Esophagus muscularis mucosa (tissue), 4 donors: Measurements from ENCODE around the gene COG3. TPM values are rescaled to one million over a fixed set of nuclear protein-coding genes. Genes with fewer than 3 reads are reported as not detected.

Experiments
- DNase-seq: peaks from one replicate; pipeline ENCODE4 v3.0.0-alpha.2; 2017; ENCODE audit errors: extremely low spot score
- H3K27ac ChIP-seq, 4 donors: fragments of 200-600 bp; sonication (generic); replicated peaks in 1 of 4; 1 replicate in 3 of 4; 2 replicates in 1 of 4; pipeline ENCODE4 v1.5.1; 2016 to 2019; ENCODE audit warnings: mild to moderate bottlenecking in 1 of 4
- H3K27me3 ChIP-seq, 4 donors: fragments of 200-600 bp; sonication (generic); one replicate each; pipeline versions ENCODE4 v1.5.1 to v1.6.0; 2016 to 2019
- H3K36me3 ChIP-seq, 4 donors: fragments of 200-600 bp; sonication (generic); one replicate each; pipeline ENCODE4 v1.5.1; 2016 to 2019
- H3K4me1 ChIP-seq, 4 donors: fragments of 200-600 bp; sonication (generic); one replicate each; pipeline ENCODE4 v1.5.1; 2016 to 2019
- H3K4me3 ChIP-seq, 4 donors: fragments of 200-600 bp; sonication (generic); 1 replicate in 2 of 4; 2 replicates in 2 of 4; pipeline ENCODE4 v1.5.1; 2016 to 2019; ENCODE audit warnings: mild to moderate bottlenecking in 4 of 4, moderate library complexity in 1 of 4
- H3K9me3 ChIP-seq, 4 donors: fragments of 200-600 bp; sonication (generic); 1 replicate in 3 of 4; 2 replicates in 1 of 4; pipeline ENCODE4 v1.5.1; 2016 to 2019
- EP300 ChIP-seq: sonication (generic); formaldehyde crosslinking; IDR thresholded peaks from one replicate; pipeline ENCODE4 v1.6.1; 2017; ENCODE audit warnings: antibody characterized with exemption
- POLR2A ChIP-seq: fragments of 450-650 bp; IDR thresholded peaks from one replicate; pipeline ENCODE4 v1.6.1; 2017; ENCODE audit warnings: antibody characterized with exemption, moderate library complexity, mild to moderate bottlenecking, low read depth
- POLR2AphosphoS5 ChIP-seq, 2 donors: sonication (generic); formaldehyde crosslinking; IDR thresholded peaks; one replicate each; pipeline ENCODE4 v1.6.1; 2017; ENCODE audit warnings: antibody characterized with exemption in 2 of 2
- WGBS: methylation state at CpG from one replicate; pipeline ENCODE4 v1.1.5; 2018; 5-methylcytosine and 5-hydroxymethylcytosine counted together
- intact Hi-C: fragments of 100-400 bp; cut with DNase I; formaldehyde crosslinking; loops from one replicate; pipeline ENCODE4 v1.15.1; 2023
- total RNA-seq, 4 donors: library from RNA; depleted of rRNA; stranded (reverse); fragments of >200 nt; gene quantifications; one replicate each; pipeline versions ENCODE4 v1.1.0 to v1.2.1, GENCODE V29; 2016
- TF ChIP-seq, protein P1 (sequence below), 3 experiments: fragments of 200-600 bp in 2 of 3; fragments of 450-650 bp in 1 of 3; sonication (generic) in 2 of 3; IDR thresholded peaks; one replicate each; pipeline ENCODE4 v1.5.1; 2017 to 2019; ENCODE audit warnings: antibody characterized with exemption in 3 of 3, mild to moderate bottlenecking in 2 of 3, moderate library complexity in 1 of 3

COG3 gene
- total RNA-seq, 4 donors from 2014 or later, result 17.7 to 28.2 (median 21.3) TPM

DNA sequence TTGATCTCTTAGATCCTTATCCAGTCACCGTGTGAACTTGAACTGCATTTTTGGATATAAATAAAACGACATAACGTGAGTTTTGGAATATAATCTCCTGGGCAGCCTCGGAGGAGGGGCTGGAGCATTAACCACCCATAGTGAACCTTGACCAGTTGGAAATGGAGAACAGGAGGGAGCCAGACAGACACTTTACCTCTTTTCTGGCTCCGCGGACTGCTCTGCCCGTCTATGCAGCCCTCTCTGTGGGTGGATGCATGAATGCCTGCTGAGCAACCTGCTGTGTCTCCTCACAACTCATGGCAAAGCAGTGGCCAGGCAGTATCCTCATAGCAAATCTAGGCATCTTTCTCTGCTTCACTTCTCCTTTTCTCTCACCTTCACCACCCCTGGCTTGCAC lies 10.5 kb upstream of the COG3 start:
- Histone ChIP-seq H3K27me3 (peaks cover 0 to 2% (median 0%) of the 10 kb centered on the region in 4 donors), H3K9me3 (no peaks in the 10 kb centered on the region), H3K27ac (no peak overlapping the region), H3K4me3 (no peak overlapping the region), H3K4me1 (no peaks in the 10 kb centered on the region), H3K36me3 (no peaks in the 10 kb centered on the region)
- intact Hi-C loops, result no loop called here
- no peak for TF ChIP-seq POLR2AphosphoS5 (IDR thresholded peaks at IDR 0.05)
- TF ChIP-seq POLR2A, result no peak
- TF ChIP-seq EP300, result no peak
- TF ChIP-seq, protein P1, sequence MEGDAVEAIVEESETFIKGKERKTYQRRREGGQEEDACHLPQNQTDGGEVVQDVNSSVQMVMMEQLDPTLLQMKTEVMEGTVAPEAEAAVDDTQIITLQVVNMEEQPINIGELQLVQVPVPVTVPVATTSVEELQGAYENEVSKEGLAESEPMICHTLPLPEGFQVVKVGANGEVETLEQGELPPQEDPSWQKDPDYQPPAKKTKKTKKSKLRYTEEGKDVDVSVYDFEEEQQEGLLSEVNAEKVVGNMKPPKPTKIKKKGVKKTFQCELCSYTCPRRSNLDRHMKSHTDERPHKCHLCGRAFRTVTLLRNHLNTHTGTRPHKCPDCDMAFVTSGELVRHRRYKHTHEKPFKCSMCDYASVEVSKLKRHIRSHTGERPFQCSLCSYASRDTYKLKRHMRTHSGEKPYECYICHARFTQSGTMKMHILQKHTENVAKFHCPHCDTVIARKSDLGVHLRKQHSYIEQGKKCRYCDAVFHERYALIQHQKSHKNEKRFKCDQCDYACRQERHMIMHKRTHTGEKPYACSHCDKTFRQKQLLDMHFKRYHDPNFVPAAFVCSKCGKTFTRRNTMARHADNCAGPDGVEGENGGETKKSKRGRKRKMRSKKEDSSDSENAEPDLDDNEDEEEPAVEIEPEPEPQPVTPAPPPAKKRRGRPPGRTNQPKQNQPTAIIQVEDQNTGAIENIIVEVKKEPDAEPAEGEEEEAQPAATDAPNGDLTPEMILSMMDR (IDR thresholded peaks at IDR 0.05), result no peak
- no peak for DNase-seq
- 69% methylated on average over 7 of the region's 7 CpGs for WGBS

DNA sequence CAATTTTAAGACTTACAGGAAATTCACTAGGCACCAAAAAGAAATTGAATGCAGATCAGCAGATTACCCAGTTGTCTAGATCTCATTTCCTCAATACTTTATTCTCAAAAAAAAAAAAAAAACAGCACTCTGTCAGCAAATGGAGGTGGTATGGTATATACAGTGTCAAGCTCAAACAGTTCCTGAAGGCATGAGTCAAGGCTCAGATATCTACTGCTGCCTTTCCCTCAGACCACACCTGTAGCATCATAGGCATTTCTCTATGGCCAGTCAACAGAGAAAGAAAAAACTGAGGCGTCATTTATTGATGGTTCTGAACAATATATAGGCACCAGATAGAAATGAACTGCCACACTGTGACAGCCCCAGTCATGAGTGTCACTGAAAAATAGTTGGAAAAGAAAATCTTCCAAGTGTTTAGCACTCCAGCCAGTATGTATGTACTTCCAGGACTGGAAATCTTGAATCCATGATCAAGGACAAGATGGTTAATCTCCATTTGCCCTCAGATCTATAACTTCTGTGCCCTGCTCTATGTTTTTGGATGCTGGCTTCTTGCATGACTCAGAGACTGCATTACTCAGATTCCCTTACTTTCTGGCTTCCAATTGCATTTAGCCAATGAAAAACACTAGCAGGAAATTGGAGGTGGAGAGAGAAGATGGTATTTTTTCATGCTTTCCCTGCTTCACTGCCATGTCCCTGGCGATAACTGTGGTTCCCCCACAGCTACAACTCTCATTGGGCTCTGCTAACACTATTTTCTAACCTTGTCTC lies 8.4 kb upstream of the COG3 start:
- Histone ChIP-seq H3K27me3 (peaks cover 0 to 4% (median 0%) of the 10 kb centered on the region in 4 donors), H3K4me3 (no peak overlapping the region), H3K27ac (no peak overlapping the region), H3K4me1 (no peaks in the 10 kb centered on the region), H3K9me3 (no peaks in the 10 kb centered on the region), H3K36me3 (no peaks in the 10 kb centered on the region)
- DNase-seq, result no peak
- 82% methylated on average over 2 of the region's 2 CpGs for WGBS
- intact Hi-C loops, result no loop called here
- TF ChIP-seq EP300 (no peak), POLR2AphosphoS5 (IDR thresholded peaks at IDR 0.05) (no peak), POLR2A (no peak)
- TF ChIP-seq, protein P1 (IDR thresholded peaks at IDR 0.05), result no peak

DNA sequence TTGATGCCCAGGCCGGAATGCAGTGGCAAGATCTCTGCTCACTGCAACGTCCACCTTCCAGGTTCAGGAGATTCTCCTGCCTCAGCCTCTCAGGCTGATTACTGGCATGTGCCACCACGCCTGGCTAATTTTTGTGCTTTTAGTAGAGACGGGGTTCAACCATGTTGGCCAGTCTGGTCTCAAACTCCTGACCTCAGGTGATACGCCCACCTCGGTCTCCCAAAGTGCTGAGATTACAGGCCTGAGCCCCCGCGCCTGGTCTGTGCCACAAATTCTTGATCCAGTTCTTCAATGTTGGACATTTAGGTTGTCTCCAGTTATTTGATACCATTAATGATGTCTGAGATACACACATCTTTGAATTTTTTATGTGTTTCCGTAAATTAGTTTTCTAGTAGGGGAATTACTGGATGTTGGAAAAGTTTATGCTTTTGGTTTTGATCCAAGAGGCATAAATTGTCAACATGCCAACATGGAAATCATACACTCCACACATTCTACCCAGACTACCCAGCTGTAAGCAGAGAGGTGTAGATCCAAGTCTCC lies 525 bp upstream of the COG3 start:
- Histone ChIP-seq H3K27ac (peak overlapping the region; percentile 86 to 96 (median 90)), H3K9me3 (no peaks in the 10 kb centered on the region), H3K27me3 (peaks cover 0 to 2% (median 0%) of the 10 kb centered on the region in 4 donors), H3K4me1 (peaks cover 22 to 44% (median 38%) of the 10 kb centered on the region in 4 donors), H3K4me3 (peak overlapping the region; percentile 70 to 89 (median 80)), H3K36me3 (no peaks in the 10 kb centered on the region)
- TF ChIP-seq EP300 (no peak), POLR2AphosphoS5 (IDR thresholded peaks at IDR 0.05) (no peak), POLR2A (no peak)
- TF ChIP-seq, protein P1 (IDR thresholded peaks at IDR 0.05), result no peak
- intact Hi-C loops, result loop anchor here (2.0 kb wide), 1 partner anchor 45 kb away; the partner anchor contains the start of gene SLC25A30
- WGBS, result 85% methylated on average over 9 of the region's 9 CpGs
- DNase-seq, result no peak

DNA sequence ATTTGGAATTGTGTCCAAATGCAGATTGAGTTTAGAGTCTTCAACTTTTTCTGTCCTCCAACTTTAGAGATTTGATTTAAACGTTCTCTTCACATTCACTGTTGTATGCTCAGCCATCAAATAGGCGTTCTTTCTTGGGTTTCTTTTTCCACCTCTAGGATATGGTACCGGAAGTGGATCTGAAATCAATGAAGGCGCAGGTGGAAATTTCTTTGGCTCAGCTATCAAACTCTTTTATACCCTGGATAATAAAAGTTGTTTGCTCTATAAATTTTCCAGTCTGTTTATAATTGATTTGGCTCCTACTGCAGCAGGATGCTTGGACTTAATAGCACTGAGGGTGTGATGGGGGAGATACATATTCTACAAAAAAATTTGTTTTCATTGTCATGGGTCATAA lies 1.6 kb downstream of the COG3 start:
- no peaks in the 10 kb centered on the region for H3K27me3 ChIP-seq
- peak overlapping the region in 1 of 4 donors; percentile 96 for H3K27ac ChIP-seq
- WGBS, result 84% methylated on average over 4 of the region's 4 CpGs
- peak overlapping the region in 2 of 4 donors; percentile 74 to 89 for H3K4me3 ChIP-seq
- TF ChIP-seq POLR2AphosphoS5 (IDR thresholded peaks at IDR 0.05) (no peak), EP300 (no peak), POLR2A (no peak)
- TF ChIP-seq, protein P1 (IDR thresholded peaks at IDR 0.05), result no peak
- H3K9me3 ChIP-seq, result no peaks in the 10 kb centered on the region
- intact Hi-C loops, result loop anchor here (5.0 kb wide), 1 partner anchor 94 kb away; no protein-coding TSS in a partner anchor
- H3K4me1 ChIP-seq, result peaks cover 22 to 47% (median 38%) of the 10 kb centered on the region in 4 donors
- H3K36me3 ChIP-seq, result no peaks in the 10 kb centered on the region
- DNase-seq, result no peak
